ENCODE measurements around the gene CDKN1C.

The CDKN1C gene

GRCh38 chr11:2891326-2892214 is 6.0 kb upstream of the CDKN1C start:
- no peaks in the 10 kb centered on the region for H3K9me2 ChIP-seq (replicated peaks; ENCODE audit: insufficient read depth, low read length)
- no peak for TF ChIP-seq EZH2phosphoT487 (IDR thresholded peaks at IDR 0.05; ENCODE audit: low read length)
- no peak for TF ChIP-seq CTCF (IDR thresholded peaks at IDR 0.05; ENCODE audit: low read length)
- TF ChIP-seq EZH2 (optimal IDR thresholded peaks at IDR 0.05; ENCODE audit: low read depth, low read length): no peak
- no peaks in the 10 kb centered on the region for H4K20me1 ChIP-seq (ENCODE audit: insufficient read depth, low read length)
- no peaks in the 10 kb centered on the region for H3F3A ChIP-seq (ENCODE audit: insufficient read depth, low read length)
- H3K27ac ChIP-seq (ENCODE audit: low read length): no peak overlapping the region
- no peak for DNase-seq
- H3K4me1 ChIP-seq (ENCODE audit: low read length): 0 out of 2 replicates have a peak, but pooled peaks cover 3% of the 10 kb centered on the region
- H3K9ac ChIP-seq (ENCODE audit: low read length): peak overlapping the region; percentile 34
- H3K27me3 ChIP-seq (replicated peaks; ENCODE audit: insufficient read depth, low read length): peaks cover 12% of the 10 kb centered on the region; the same call in 1 of the 2 replicates
- H3K36me3 ChIP-seq (replicated peaks; ENCODE audit: insufficient read depth, low read length): no peaks in the 10 kb centered on the region
- peak overlapping the region; percentile 77 for H2AFZ ChIP-seq (ENCODE audit: low read length)
- H3K79me2 ChIP-seq (ENCODE audit: low read length): no peaks in the 10 kb centered on the region
- peak overlapping the region; percentile 49 for H3K4me3 ChIP-seq (ENCODE audit: low read length)
- H3K4me2 ChIP-seq (ENCODE audit: low read depth, low read length): peak overlapping the region; percentile 94
- no peaks in the 10 kb centered on the region for H3K9me3 ChIP-seq (replicated peaks; ENCODE audit: insufficient read depth, low read length)

DNA sequence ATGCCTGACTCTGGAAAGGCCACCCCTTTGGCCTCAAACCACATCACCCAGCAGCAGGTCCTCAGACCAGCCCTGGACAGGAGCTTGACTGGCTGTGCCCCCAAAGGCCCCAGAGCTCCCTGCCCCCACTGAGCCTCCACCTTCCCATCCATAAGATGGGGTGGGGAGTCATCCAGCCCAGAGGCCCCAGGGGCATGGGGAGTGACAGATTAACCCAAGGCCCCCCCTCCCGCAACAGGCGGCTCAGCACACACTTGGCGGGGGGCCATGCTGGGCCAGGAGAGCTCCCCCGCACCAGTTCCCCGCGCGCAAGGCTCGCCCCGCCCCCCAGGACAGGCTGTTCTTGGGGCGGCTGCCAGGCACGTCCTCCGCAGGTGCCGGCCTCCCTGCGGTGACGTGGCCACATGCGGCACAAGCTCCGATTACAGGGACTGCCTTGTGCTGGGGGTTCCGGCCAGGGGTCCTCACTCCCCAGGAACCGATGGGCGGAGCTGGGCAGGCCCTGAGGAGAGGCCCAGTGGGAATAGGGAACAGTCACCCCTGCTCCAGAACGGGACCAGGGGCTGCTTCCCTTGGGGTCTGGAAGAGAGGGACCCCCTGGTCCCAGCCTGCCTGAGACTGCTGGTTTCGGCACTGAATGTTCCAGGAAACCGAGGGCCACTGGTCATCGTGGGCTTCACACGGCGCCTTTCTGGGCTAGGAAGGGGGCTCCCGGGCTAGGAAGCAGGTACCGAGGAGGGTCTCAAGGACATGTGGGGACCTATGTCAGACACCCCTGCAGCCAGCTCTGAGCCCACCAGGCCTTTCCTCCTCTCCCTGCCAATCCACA is 5.1 kb upstream of the CDKN1C start:
- H3K4me3 ChIP-seq (ENCODE audit: low read length): no peak overlapping the region
- H3K27ac ChIP-seq (ENCODE audit: low read length): no peak overlapping the region
- no peak overlapping the region for H3K4me2 ChIP-seq (ENCODE audit: low read depth, low read length)
- TF ChIP-seq EZH2 (optimal IDR thresholded peaks at IDR 0.05; ENCODE audit: low read depth, low read length) (no peak), CTCF (IDR thresholded peaks at IDR 0.05; ENCODE audit: low read length) (no peak), EZH2phosphoT487 (IDR thresholded peaks at IDR 0.05; ENCODE audit: low read length) (no peak)
- no peaks in the 10 kb centered on the region for H4K20me1 ChIP-seq (ENCODE audit: insufficient read depth, low read length)
- H3K36me3 ChIP-seq (replicated peaks; ENCODE audit: insufficient read depth, low read length): no peaks in the 10 kb centered on the region
- no peaks in the 10 kb centered on the region for H3K9me3 ChIP-seq (replicated peaks; ENCODE audit: insufficient read depth, low read length)
- DNase-seq: no peak
- H3K9me2 ChIP-seq (replicated peaks; ENCODE audit: insufficient read depth, low read length): no peaks in the 10 kb centered on the region
- no peaks in the 10 kb centered on the region for H3K79me2 ChIP-seq (ENCODE audit: low read length)
- no peaks in the 10 kb centered on the region for H3F3A ChIP-seq (ENCODE audit: insufficient read depth, low read length)
- no peak overlapping the region for H3K9ac ChIP-seq (ENCODE audit: low read length)
- peaks cover 13% of the 10 kb centered on the region; the same call in 1 of the 2 replicates for H3K27me3 ChIP-seq (replicated peaks; ENCODE audit: insufficient read depth, low read length)
- no peak overlapping the region for H2AFZ ChIP-seq (ENCODE audit: low read length)
- 0 out of 2 replicates have a peak, but pooled peaks cover 3% of the 10 kb centered on the region for H3K4me1 ChIP-seq (ENCODE audit: low read length)

DNA sequence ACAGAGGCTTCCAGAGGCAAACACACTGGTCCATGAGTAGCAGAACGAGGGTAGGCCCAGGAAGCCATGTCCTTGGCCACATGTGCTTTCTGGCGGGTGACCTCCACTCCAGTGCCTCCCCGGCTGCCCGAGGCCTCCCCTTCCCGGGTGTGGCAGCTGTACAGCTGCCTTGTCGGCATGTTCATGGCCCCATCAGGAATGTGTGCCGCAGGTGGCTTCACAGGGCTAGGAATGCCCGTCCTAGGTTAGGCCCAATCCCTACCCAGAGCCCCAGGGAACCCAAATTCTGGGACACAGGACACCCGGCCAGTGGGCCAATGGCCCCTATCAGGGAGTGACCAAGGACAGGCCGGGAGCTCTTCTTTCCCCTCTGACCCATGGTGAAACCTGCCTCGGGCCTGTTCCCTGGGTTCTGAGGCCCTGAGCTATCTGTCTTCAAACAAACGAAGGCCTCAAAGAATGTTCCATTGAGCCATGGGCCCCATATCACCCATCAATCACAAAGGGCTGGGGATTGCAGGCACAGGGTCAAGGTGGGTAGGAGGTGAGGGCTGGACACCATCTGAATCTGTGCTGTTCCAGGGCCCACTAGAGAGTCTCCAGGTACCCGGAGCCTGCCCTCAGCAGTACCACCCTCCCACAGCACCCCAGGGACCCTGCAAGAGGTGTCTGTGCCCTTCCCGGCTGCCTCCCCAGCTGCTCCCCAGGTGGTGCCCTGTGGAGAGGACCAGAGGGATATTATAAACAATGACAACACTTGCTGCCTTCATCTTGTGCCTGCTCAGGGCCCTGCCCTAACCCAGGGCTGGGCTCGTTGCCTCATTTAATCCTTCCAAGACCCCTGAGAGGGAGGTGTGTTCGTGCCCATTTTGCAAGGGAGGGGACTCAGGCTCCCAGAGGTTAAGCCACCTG is 4.0 kb upstream of the CDKN1C start:
- 0 out of 2 replicates have a peak, but pooled peaks cover 3% of the 10 kb centered on the region for H3K4me1 ChIP-seq (ENCODE audit: low read length)
- H4K20me1 ChIP-seq (ENCODE audit: insufficient read depth, low read length): no peaks in the 10 kb centered on the region
- no peaks in the 10 kb centered on the region for H3K79me2 ChIP-seq (ENCODE audit: low read length)
- no peaks in the 10 kb centered on the region for H3K9me3 ChIP-seq (replicated peaks; ENCODE audit: insufficient read depth, low read length)
- no peak for DNase-seq
- H3K4me3 ChIP-seq (ENCODE audit: low read length): no peak overlapping the region
- no peak overlapping the region for H3K9ac ChIP-seq (ENCODE audit: low read length)
- no peaks in the 10 kb centered on the region for H3K36me3 ChIP-seq (replicated peaks; ENCODE audit: insufficient read depth, low read length)
- H3K27ac ChIP-seq (ENCODE audit: low read length): no peak overlapping the region
- no peaks in the 10 kb centered on the region for H3F3A ChIP-seq (ENCODE audit: insufficient read depth, low read length)
- H3K27me3 ChIP-seq (replicated peaks; ENCODE audit: insufficient read depth, low read length): peaks cover 13% of the 10 kb centered on the region; the same call in 1 of the 2 replicates
- H3K4me2 ChIP-seq (ENCODE audit: low read depth, low read length): no peak overlapping the region
- H2AFZ ChIP-seq (ENCODE audit: low read length): no peak overlapping the region
- H3K9me2 ChIP-seq (replicated peaks; ENCODE audit: insufficient read depth, low read length): no peaks in the 10 kb centered on the region
- no peak for TF ChIP-seq EZH2phosphoT487 (IDR thresholded peaks at IDR 0.05; ENCODE audit: low read length)
- TF ChIP-seq EZH2 (optimal IDR thresholded peaks at IDR 0.05; ENCODE audit: low read depth, low read length): no peak
- no peak for TF ChIP-seq CTCF (IDR thresholded peaks at IDR 0.05; ENCODE audit: low read length)

Data from MM.1S (cell line).